Activated CD8-positive, alpha-beta memory T cell treated with anti-CD3 and anti-CD28 coated beads for 4 hours (primary cell): Measurements from ENCODE around the gene HDAC11.
"Not testable (repeated sequence)": the region's sequence is repeated elsewhere in the genome, so short reads cannot be mapped to it uniquely, and the experiment has no call there.

ENCODE experiments used
- DNase-seq, 2 donors: peaks; one replicate each; pipeline ENCODE4 v3.0.0-alpha.2; 2020; ENCODE audit warnings: low read depth in 2 of 2

Gene HDAC11, protein sequence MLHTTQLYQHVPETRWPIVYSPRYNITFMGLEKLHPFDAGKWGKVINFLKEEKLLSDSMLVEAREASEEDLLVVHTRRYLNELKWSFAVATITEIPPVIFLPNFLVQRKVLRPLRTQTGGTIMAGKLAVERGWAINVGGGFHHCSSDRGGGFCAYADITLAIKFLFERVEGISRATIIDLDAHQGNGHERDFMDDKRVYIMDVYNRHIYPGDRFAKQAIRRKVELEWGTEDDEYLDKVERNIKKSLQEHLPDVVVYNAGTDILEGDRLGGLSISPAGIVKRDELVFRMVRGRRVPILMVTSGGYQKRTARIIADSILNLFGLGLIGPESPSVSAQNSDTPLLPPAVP

DNA sequence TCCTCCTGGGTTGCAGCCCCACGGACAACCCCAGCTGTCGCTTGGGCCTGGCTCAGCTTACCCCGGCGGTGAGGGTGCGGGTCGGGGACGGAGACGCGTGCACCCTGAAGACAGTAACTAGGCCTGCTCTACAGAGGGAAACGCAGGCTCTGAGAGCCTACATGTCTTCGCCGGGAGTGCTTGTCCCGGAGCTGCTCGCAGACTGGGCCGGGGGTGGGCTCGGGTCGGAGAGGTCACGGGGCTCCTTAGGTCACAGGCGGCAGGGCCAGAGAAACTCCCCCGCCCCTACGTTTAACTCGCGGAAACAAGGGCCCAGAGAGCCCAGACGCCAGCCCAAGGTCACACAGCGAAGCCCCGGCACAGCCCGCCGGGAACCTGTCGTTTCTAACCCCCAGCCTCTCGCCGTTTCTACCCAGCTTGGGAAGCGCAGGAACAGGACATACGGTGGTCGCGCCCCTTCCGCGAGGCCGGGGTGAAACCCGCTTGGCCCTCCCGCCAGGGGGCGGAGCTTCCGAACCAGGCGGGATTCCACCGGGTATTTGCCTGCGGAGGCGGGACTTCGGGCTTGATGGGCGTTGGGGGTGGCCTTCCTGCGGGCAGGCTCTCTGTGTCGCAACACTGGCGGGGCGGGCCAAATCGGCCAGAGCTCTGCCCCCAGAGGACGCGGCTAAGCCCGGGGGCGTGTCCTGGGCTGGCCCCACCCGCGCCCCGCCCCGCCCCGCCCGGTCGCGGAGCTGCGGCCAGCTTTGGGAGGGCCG lies at the start of gene HDAC11:
Gene HDAC11, plus strand, starts transcription at position 725 of the 758 bp plus-strand sequence. CDS start 42 bp downstream, outside the sequence.
- DNase-seq, result peak; percentile 94

DNA sequence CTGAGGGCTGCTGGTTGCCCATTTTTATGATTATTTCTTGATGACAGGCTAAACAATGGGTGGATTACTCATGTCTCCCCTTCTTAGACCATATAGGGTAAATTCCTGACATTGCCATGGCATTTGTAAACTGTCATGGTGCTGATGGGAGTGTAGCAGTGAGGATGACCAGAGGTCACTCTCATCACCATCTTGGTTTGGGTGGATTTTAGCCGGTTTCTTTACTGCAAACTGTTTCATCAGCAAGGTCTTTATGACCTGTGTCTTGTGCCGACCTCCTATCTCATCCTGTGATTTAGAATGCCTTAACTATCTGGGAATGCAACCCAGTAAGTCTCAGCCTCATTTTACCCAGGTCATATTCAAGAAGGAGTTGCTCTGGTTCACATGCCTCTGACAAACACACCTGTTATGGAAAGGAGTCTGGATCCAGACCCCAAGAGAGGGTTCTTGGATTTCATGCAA lies 49.7 kb upstream of the HDAC11 start:
- not testable (repeated sequence) for DNase-seq

DNA sequence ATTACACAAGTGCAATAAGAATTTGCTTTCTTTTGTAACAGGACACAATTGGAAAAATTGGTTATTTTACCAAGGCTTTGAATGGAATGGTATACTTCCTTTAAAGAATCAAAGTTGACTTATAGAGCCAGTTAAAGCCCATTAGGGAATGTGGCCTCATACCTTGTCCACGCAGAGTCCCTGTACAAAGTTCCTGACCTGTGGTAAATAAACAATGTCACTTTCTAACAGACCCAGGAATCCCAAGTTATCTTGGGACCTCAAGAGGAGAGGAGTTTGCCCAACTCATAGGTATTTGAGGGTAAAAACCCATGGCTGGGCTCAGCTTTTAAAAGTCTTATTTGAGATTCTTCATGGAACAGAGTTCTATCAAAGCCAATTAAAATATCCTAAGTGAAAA lies 48.0 kb upstream of the HDAC11 start:
- DNase-seq, result no peak

DNA sequence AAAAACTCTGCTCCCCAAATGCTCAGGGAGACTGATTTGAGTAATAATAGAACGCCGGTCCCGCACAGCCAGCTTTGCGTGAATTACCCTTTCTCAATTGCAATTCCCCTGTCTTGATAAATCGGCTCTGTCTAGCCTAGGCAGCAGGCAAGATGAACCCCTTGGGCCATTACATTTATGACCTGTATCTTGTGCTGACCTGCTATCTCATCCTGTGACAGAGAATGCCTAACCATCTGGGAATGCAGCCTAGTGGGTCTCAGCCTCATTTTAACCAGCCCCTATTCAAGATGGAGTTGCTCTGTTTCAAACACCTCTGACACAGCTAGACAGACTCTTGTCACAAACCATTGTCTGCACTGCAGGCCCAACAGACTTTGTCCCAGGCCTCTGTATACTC lies 46.2 kb upstream of the HDAC11 start:
- DNase-seq, result no peak

DNA sequence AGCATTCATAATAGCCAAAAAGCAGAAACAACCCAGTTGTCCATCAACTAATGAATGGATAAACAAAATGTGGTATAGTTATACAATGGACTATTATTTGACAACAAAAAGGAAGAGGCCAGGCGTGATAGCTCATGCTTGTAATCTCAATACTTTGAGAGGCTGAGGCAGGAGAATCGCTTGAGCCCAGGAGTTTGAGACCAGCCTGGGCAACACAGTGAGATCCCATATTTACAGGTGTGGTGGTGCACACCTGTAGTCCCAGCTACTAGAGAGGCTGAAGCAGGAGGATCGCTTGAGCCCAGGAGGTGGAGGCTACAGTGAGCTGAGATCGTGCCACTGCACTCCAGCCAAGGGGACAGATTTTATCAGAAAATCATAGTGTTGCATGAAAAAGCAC lies 43.9 kb upstream of the HDAC11 start:
- DNase-seq, result not testable (repeated sequence)

DNA sequence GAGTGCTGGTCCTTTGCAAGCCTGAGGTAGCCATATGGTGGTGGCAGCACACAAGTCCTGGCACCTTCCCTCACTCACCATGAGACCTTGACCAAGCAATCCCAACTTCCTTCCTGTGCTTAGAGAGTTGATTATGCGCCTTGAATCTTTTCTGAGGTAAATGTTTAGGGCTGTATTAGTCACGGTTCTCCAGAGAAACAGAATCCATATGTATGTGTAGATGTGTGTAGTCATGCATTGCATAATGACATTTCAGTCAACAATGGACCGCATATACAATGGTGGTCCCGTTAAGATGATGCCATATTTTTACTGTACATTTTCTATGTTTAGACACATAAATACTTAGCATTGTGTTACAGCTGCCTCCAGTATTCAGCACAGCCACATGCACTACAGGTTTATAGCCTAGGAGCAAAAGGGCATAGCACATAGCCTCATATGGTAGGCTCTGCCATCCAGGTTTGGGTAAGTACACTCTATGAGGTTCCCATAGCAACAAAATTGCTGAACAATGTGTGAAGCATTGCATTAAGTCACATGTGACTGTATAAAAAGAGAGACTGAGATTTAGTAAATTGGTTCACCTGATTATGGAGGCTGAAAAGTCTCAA lies 39.8 kb upstream of the HDAC11 start:
- no peak for DNase-seq

DNA sequence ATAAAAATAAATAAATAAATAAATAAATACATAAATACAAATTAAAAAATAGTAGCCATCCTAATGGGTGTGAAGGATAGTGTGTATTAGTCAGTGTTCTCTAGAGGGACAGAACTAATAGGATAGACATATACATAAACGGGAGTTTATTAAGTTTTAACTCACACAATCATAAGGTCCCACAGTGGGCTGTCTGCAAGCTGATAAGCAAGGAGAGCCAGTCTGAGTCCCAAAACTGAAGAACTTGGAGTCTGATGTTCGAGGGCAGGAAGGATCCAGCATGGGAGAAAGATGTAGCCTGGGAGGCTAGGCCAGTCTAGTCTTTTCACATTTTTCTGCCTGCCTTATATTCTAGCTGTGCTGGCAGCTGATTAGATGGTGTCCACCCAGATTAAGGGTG lies 37.2 kb upstream of the HDAC11 start:
- DNase-seq, result not testable (repeated sequence)

DNA sequence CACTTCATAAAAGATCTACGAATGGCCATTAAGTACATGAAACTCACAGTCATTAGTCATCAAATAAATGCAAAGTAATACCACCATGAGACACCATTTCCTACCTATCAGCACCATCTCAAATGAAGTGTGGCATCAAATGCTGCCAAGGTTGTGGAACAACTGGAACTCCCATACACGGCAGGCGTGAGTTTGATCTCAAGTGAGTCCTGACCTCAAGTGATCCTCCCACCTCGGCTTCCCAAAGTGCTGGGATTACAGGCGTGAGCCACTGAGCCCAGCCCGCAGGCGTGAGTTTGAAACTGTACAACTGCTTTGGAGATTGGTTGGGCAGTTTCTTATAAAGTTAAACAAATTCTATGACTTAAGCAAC lies 28.8 kb upstream of the HDAC11 start:
- no peak for DNase-seq

DNA sequence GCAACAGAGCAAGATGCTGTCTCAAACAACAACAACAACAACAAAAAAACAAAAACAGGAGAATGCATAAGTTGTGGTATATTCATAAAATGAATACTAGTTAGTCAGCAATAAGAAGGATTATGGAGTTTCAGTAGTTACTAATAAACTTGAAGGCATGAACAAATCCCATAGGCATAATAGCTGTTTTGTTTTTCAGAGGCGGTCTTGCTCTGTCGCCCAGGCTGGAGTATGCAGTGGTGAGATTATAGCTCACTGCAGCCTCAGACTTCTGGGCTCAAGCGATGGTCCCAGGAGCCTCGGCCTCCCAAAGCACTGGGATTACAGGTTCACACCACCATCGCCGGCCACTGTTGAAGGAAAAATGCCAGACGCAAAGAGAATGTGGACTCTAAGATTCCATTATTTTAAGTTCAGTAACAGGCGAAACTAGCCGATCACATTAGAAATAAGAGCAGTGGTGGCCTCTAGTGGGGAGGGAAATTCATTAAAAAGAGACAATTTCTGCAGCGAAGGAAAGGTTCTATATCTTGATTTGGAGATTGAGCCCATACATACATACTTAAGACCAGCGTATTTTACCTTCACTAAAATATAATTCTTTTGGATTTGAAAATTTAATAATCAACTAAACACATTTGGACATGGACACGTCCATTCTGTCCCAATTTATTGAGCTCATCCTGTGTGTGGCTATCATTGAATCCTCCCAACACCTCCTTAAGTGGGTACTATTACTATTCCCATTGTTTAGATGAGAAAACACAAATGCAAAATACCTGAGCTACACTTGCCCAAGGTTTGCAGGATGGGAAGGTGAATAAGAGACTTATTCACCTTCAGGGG lies 27.4 kb upstream of the HDAC11 start:
- no peak for DNase-seq

DNA sequence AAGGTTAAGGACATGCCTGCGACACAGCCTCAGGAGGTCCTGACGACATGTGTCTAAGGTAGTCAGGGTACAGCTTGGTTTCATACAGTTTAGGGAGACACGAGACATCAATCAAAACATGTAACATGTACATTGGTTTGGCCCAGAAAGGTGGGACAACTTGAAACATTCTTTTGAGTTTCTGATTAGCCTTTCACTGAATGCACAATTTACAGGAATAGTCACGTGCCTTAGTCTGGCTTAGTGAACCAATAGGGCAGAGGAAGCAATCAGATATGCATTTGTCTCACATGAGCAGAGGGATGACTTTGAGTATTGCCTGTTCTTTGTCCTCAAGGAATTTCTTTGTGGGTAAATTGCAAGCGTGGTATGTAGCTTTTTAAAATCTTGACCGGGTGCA lies 24.5 kb upstream of the HDAC11 start:
- no peak for DNase-seq

DNA sequence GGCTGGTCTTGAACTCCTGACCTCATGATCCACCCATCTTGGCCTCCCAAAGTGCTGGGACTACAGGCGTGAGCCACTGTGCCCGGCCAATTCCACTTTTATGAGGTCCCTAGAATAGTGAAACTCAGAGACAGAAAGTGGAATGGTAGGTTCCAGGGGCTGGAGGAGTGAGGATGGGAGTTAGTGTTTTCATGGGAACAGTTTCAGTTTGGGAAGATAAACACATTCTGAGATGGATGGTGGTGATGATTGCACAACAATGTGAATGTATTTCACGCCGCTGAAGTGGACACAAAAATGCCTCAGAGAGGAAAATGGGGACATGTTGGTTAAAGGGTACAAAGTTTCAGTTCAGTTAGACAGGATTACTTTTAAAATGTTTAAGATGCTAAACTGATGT lies 22.5 kb upstream of the HDAC11 start:
- no peak for DNase-seq

DNA sequence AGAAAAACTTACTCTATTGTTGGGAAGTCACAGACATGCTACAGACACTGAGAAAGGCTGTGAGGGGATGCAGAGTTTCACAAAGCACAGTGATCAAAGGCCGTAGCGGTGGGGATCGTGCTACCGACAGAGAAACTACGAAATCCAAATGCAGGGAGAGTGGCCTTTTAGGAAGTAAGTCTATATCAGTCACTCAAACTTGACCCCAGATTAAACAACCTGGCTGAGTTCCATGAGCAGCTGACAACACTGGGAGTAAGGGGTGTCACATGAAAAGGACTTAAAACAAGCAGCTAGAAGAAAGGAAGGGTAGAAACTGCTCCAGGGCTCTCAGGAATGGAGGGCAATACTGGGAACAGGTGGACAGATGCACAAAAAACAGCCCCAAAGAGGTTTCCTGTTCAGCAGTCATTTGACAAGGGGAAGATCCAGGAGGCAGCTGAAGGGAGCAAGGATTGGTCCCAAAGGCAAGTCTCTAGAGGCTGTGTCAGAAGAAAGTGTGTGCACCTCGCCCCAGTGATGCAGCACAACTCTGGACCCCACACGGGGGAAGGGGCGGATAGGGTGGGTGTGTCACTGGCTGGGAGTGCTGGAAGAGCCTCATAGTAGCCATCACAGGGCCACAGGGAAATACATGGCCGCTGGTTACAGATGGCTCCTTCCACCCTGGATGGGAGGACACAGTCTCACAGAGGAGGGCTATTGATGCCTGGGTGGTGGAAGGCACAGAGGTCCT lies 20.3 kb upstream of the HDAC11 start:
- DNase-seq, result no peak

DNA sequence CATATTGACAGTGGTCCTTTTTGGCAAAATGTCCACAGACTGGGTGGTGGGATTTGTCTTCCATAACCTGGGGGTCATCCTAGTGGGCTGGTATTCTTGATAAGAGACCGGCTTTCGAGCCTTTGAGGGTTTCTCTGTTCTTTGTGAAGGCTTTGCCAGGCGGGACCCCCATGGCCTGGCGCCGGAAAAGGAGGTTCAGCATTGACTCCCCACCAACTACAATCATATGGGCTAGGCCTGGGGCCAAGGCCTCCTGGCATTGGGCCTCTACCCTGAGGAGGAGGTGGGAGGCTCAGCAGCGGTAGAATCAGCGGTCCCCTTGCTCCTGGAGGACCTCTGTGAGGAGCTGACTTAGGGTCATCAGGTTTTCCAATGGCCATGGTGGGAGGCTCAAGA lies 19.8 kb upstream of the HDAC11 start:
- DNase-seq, result no peak

DNA sequence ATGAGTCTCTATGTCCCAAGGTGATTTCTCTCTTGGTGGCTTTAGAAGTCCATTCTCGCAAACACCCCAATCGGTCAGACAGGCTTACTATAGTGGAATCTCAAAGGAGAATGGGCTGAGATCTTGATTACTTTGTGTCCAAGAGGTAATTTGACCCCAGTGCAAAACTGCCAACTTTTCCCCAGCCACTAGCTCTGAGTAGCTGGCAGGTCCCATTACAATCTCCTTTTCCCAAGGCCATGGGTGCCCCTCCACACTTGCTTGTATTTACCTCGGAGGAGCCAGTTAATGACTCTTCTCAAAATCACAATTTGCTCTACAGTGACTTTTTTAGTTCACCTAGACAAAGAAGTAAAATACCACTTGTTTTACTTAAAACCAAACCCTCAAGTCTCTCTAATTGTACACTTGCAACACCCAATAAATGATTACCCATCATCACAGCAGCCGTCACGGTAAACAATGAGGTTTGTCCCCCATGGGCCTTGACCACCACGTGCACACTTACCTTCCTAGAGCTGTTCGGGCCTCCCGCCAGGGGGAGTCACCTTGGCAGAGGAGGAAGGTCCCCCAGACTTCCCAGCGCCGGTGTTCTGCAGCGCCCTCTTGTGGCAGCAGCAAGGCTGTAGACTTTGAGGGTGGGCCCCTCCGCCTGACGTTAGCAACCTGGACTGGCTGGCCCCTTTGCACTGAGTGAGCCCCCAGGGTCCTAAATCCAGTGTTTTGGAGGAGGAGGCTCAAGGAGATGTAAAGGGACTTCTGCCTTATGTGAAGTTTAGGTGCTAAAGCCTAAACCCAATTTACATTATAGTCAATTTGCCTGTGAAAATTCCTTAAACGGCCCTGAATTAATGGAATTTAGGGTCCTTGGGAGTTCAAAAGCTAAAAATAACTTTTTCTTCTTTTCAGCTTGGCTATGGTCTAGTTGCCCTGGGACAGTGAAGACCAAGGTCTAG lies 18.7 kb upstream of the HDAC11 start:
- peak; percentile 39 to 45 for DNase-seq

DNA sequence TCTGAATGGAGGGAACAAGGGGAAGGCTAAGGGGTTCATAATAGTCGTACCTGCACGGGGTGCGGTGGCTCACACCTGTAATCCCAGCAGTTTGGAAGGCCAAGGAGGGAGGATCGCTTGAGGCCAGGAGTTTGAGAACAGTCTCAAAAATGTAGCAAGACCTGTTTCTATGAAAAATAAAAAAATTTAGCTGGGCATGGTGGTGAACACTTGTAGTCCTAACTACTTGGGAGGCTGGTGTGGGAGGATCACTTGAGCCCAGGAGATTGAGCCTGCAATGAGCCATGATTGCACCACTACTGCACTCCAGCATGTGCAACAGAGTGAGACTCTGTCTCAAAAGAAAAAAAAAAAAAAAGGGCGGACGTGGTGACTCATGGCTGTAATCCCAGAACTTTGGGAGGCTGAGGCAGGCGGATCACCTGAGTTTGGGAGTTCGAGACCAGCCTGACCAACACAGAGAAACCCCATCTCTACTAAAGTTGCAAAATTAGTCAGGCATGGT lies 17.9 kb upstream of the HDAC11 start:
- no peak for DNase-seq

DNA sequence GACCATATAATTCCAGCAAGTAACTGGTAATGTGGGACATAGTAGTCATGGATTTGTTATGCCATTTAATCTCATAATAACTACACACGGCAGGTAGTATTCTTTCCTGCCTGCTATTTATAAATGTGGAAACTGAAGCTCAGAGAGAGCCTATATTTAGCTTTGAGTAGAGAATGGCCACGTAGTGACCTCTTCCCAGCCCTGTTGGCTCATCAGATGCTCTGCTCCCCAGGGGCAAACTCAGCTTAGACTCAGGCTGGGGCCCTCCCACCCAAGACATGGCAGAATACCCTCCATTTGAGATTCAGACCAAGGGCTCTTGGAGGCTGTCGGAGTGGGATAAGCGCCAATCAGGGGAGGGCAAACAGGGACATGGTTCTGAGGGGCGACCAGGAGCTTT lies 17.3 kb upstream of the HDAC11 start:
- DNase-seq, result no peak

DNA sequence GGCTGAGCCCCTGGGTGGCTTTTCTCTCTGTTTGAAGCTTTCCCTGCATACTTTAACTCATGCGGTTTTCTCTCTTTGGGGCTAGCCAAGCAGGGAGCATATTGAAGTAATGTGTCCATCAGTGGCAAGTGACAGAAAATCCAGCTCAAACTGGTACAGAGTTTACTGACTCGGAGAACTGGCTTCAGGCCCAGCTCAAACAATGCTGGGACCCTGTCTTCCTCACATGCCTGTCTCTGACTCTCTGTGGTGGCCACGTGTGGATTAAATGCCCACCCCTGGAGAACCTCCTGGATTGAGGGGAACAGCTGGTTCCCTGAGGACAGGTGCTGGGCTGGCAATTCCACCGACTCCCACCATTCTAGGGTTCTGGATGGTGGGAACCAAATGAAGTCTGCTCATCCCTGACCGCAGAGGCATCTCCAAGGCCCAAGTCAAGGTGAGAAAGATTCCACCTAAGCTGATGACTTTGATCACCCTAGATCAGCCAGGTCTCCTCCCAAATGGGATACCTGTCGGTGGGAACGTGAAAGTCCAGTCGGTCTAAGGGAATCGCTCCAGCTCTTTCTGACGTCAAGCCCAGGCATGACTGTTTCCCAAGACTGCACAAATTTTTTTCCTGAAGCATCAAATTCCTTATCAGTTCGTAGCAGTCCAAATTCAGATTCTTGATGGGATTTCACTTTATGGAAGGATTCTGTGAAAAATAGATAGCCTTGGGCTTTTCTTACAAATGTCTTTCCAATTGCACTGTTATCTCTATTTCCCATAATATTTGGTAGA lies 16.3 kb upstream of the HDAC11 start:
- DNase-seq, result no peak

DNA sequence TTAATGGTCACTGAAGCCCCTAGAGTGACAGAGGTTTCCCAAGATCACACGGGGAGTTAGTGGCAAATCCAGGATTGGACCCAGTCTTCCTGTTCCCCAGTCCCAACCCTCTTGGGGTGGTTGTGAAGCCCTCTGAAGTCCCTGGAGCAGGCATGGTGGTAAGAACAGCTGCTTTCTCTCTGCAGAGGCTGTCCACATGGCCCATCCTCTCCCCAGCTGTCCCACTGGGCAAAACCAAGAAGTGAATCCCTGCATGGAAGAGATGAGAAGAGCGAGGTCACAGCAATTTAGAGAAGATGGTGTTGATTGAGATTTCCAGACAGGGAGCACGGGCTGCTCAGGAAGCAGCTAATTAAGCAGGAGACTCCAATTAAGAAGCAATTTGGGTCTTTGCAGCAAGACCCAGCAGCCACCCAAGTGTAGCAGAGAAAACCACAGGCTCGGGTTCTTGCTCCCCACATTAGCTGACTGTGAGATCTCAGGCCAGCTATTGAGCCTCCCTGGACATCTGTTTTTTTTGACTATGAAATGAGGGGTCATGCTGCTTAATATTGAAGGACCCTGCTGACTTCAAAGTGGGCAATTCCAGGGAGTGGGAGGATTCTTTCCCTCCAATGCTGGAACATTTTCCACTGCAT lies 14.8 kb upstream of the HDAC11 start:
- DNase-seq, result no peak
